CD4-positive, alpha-beta T cell treated with Interleukin-17A for 1 hour (primary cell): ENCODE data around the gene UBE2C.
A peak's percentile ranks its signal among the peaks of the same experiment; 100 is the strongest.
"Not testable (repeated sequence)": the region's sequence is repeated elsewhere in the genome, so short reads cannot be mapped to it uniquely, and the experiment has no call there.

ENCODE experiments used
- DNase-seq: peaks from one replicate; pipeline ENCODE4 v3.0.0-alpha.2; 2020

The UBE2C gene

DNA sequence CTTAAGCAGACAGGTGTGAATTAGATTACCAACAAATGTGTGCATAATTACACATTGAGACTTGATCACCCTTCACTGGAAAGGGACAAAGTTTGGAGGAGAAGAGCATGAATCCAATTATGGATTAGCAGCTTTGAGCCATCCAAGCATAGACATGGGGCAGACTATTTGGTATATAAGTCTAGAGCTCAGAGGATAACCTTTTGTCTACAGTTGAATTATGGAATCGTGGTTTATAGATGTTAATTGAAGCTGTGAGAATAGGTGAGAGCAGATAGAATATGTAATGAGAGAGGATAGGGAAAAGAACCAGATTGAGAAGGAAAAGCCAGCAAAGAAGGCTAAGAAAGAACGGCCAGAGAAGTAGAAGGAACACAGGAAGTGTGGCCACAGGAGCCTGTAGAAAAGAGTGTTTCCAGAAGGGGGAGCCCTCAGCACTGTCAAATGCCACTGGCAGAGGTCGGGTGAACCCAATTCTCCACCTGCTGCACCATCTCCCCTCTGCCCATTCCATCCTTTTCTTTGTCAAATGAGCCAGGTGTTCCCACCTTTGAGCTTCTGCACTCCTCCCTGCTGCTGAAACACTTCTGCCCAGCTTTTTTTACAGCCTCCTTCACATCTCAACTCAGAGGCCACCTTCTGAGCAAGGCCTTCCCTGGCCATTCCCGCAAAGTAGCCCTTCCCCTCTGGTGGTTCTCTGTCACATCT lies 13.4 kb upstream of the UBE2C start:
- peak; percentile 76 for DNase-seq

DNA sequence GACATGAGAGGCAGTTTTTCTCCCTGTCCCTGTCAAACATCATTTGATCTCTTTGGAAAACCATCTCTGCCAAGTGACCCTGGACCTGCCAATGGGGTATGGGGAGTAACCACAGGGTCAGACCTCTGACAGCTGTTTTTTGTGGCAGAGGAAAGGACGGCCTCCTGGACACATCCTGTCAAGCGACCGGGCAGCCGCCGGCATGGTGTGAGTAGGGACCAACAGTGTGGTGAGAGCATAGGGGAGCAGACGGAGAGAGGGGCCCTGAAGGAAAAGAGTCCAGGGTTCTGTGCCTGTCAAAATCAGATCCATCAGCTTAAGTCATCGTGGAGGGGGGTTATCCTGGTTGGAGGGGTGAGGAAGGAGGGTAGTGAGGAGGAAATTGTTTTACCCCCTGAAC lies 10.6 kb upstream of the UBE2C start:
- no peak for DNase-seq

DNA sequence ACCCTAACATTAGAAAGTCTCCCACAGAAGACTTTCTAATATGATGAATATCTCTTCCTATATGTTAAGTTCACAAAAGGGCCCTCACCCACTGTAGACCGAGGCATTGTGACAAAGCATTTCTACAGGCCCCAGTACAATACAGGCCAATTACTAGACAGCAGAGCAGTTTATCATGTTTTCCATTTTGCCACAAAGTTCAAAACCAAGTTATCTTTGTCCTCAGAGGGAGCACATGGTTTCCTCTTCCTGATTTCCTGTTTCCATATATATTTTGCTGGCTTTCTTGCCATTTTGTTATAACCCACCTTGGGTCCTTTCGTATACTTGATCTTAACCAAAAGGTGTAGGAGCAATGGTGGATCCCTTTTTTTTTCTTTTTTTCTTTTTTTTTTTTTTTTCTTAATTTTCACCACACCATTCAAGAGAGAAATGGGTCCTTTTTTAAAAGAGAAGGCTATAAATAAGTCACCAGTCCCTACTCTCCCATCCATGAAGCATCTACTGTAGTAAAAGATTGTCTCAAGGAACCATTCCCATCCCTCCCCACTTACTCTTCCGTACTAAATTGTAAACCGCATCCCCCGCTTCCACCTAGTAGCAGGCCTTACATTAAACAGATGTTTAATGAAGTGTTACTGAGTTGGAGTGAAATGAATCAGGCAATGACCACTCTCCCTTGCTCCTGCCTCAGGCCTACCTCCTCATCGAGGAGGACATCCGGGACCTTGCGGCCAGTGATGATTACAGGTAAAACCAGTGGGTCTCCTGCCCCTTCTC lies 2.1 kb upstream of the UBE2C start:
- DNase-seq, result no peak

DNA sequence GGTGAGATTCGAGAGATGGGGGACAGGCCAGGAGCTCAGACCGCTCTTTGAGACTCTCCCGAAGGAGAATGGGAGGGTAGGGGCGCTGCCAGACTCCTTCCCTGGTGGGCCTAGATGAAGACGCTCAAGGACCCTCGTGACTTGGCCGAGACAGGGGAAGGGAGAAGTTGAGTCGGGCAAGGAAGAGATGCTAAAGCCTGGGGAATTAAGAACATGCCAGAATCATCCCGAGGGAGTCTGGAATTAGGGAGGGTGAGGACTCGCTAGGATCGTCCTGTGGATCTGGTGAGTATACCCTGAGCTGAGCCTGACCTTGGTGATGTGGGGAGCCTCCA lies 529 bp downstream of the UBE2C start:
- DNase-seq, result no peak

DNA sequence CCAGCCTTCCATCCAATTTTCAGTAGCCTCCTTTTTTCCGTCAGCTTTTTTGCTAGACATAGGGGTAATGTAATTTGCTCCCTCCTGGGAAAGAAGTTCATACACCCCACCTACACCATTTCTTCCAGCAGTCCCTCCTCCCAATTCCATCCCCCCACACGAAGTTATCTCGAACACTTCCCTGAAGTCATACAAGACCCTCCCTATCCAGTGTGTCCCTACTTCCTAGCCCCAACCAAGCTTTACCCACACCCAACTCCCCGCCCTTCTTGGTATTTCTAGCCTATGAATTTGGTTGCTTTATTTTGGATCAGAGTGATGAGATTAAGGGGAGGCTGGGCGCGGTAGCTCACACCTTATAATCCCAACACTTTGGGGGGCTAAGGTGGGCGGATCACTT lies 1.0 kb downstream of the UBE2C start:
- no peak for DNase-seq

DNA sequence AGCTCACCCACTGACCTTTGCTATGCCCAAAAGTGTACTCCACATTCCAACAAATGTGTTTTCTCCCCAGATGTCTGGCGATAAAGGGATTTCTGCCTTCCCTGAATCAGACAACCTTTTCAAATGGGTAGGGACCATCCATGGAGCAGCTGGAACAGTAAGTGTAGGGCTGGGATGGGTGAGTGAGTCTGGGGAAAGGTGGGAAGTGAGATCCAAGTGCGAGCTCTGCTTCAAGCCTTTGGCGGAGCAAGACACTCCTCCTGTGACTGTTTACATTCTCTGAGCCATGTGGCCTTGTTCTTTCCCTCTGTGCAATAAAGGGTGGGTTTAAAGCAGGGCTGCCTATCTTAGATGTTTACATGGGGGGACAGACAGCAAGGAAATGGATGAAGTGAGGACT lies 1.9 kb downstream of the UBE2C start:
- no peak for DNase-seq

DNA sequence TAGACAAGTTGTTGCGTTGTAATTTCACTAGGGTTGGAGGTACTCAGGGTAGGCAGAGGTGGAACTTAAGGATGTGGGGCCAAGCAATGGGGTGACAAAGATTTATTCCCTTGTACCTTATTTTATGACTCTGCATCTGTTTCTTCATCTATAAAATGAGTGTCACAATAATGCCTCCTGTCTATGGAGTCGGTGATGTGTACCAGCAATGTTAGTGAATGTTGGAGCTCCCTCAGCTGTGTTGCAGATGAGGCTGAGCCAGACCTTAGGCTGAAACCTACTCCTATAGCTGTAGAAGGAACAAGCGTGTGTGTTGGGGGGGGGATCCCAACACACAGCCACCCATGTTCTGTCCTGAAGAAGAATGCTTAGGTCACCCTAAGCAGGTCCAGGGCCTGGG lies 4.5 kb downstream of the UBE2C start:
- DNase-seq, result no peak

DNA sequence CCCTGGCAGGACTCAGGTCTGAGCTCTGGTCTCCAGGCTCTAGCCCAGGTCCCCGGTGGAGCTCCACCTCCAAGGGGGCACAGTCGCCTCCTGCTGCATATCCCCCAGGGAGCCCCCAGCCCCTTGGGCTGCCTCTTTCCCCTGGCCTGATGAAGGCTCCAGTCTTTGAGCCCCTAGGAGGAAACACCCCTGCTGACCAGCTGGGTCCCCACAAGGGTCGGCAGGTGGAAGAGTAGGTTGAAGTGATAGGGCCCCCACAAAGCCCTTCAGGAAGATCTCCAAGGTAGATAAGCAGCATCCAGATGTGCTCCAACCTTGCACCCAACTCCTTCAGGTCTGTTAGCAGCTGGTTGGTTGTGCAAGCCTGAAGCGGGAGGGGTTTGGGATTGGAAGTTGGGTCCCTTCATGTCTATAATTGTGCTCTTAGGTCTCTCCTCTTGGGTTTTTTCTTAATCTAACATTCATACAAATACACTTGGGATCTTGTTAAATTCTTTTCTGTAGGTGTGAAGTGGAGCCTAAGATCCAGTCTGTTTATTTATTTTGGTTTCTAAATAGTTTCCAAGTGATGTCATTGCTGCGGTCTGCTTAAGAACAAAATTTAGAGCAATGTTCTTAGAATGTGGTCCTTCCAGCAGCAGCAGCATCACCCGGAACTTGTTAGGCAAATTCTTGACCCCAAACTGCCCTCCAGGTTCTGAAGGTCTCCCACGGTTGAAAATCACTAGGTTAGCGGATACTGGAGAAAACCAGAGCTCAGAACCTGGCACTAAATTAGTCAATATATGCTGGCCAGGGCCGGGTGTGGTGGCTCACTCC lies 5.1 kb downstream of the UBE2C start:
- no peak for DNase-seq

DNA sequence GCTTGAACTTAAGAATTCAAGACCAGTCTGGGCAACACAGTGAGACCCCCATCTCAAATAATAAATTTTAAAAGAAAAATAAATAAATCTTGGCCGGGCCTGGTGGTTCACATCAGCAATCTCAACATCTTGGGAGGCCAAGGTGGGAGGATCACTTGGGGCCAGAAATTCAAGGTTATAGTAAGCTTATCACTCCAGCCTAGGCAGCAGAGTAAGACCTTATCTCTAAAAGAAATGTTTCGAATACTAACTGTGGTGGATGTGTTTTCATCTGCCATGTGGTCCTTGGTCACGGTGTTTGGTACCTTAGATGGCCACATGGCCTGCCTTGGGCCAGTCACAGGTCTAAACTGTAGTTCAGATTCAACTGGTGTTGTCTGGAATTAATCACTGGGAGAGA lies 5.8 kb downstream of the UBE2C start:
- DNase-seq, result no peak

DNA sequence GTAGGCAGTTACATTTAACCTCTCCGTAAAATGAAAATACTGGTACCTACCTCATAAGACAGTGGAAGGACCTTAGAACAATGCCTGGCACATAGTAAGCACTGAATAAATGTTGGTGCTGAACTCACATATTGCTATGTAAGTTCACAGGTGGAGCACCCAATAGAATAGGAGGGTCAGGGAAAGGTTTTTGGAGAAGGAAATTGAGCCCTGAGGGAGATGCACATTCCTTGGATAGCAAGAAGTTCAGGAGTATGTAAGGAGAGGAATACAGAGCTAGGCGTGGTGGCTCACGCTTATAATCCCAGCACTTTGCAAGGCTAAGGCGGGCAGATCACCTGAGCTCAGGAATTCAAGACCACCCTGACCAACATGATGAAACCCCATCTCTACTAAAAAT lies 7.0 kb downstream of the UBE2C start:
- no peak for DNase-seq

DNA sequence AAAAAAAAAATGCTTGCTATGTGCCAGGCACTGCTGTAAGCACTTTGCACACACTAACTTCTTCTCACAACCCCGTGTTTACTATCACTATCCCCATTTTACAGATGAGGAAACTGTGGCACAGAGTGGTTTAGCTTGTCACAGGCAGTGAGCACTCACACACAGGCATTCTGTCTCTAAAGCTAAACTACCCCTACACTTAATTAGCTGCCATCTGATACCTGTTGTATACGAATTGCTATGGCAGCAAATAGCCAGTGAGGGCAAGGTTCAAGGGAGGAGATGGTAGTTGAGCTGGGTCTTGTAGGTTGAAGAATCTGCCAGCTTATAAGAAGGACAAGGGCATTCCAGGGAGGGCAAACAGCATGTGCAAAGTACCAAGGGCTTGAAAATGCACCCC lies 9.5 kb downstream of the UBE2C start:
- DNase-seq, result no peak

DNA sequence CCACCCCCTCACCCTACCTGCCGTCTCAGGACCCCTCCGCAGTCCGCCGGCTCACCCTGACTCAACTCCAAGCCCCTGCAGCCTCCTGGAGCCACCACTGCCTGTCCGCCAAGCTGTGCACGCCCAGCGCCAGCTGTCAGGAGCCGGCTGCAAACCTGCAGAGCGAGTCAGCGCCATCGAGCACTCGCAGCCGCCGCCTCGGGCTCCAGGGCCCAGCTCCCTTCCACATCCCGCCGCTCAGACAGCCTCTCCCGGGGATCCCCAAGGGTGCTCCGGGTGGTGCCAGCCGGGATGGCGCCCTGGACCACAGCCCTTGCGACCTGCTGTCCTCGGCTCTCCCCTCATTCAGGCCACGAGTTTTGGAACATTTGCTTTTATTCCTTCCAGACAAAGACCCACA lies 10.4 kb downstream of the UBE2C start:
- no peak for DNase-seq

DNA sequence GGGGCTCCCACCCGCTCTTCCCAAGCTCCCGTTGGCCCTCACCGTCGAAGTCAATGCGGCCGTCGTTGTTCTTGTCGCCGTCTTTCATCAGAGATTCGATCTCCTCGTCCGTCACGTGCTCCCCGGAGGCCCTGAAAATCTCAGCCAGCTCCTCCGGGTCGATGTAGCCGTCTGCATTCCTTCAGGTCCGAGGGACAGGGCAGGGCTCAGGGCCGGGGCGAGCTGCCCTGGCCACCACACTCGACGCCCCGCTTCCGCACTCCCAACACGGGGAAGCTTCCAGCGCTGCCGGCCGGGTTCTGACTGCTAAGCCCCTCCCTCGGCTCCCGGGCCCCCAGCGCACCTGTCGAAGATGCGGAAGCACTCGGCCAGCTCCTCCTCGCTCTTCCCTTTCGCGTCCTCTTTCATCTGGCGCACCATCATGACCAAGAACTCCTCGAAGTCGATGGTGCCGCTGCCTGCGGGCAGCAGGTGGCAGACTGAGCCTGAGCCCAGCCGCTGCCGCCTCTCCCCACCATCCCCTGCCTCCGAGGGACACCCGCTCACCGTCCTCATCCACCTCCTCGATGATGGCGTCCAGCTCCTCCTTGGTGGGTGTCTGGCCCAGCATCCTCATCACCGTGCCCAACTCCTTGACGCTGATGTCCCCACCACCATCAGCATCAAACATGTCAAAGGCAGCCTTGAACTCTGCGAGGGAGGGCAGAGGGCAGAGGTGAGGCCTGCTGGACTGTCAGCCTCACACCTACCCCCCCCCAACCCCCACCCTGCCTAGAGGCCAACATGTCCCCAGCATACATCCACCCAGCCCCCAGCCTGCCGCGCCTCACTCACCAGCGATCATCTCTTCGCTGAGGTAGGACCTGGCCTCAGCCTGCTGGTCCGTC lies 11.7 kb downstream of the UBE2C start:
- DNase-seq, result peak; percentile 60

DNA sequence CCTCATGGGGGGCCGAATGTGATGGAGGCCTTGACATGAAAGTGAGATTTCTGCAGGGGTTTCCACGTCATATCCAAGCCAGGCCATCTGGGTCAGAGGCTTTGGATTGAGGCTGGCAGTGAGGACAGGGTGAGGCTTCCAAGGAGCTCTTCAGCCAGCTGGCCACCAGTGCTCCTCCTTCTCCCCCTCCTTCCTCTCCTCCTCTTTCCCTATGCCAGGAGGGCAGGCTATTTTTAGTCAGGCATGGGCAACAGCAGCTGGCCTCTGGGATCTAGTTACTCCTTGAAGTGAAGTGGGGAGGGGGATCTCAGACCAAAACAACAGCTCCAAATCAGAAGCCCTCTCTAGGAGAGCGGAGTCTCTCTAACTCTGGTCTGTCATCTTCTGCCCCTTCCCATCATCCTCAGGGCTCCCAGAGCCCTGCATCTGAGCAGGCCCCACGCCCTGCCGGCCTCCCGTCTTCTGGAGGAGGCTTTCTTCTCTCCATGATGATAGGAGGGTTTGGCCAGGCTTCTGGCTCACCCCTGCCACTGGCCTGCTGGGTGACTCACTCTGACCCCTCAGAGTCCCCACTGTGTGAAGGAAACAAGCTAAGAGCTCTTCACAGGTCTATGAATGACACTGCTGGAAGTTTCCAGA lies 14.1 kb downstream of the UBE2C start:
- DNase-seq, result no peak

DNA sequence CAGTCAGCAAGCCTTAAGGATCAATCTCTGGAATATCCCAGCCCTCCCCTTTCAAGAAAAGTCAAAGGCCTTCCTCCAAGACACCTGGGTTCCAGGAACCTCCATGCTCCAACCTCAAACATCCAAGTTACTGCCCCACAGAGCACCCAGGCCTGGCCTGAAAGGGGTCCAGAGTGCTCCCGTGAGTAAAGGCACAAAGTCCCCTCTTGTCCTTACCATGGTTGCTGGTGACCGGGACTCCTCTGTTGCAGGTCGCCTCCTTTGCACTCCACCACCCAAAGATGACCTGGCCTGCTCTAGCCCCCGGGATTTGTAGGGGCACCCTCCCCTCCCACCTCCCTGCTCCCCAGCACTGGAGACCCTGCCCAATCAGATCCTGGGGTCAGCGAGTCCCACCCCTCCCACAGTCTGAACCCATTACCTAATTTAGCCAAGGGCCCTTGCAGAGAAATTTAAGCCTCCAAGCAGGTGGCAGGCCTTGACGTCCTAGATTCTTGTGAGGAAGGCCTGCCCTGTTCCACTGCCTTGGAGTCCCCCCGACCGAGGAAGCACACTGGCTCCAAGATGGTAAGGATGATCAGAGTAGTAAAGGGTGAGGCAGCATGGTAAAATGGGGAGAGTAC lies 14.7 kb downstream of the UBE2C start, which contains the start of gene TNNC2:
TSS of gene TNNC2 (minus strand) at position 283 of the 623 bp plus-strand sequence. CDS start at position 219, 64 bp downstream.
- DNase-seq, result no peak

DNA sequence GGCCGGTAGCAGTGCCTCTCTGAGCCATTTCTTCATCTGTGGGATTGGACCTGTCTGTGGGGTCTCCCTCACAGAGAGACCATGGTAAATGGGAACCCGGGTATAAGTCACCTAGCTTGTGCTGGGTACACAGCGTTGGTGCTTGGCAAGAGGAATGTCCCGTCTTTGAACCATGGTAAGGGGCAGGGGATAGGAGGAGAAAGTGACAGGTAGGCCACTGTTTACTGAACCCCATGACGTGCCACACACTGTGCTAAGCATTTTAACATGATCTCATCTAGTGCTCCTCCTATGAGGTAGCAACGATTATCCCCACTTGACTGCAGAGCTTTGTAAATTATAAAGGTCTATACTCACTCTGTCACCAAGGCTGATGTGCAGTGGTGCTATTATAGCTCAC lies 15.3 kb downstream of the UBE2C start:
- DNase-seq, result no peak

DNA sequence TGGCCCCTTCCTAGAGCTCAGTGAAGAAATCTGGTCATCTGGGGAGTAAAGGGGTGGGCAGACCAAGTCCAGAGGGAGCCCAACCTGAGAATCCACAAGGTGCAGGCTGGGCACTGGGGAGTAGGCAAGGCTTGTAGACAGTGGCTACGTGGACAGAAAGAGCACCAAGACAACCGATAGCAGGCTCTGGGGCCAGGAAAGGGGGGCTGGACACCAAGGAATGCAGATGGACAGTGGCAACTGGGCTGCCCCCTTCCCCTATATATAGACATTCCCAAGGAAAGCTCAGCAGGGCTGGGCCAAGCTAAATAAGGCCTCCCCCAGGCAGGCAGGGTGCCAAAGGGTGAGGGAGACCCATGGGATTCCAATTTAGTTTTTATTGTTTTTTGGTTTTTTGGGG lies 16.1 kb downstream of the UBE2C start:
- DNase-seq, result no peak

DNA sequence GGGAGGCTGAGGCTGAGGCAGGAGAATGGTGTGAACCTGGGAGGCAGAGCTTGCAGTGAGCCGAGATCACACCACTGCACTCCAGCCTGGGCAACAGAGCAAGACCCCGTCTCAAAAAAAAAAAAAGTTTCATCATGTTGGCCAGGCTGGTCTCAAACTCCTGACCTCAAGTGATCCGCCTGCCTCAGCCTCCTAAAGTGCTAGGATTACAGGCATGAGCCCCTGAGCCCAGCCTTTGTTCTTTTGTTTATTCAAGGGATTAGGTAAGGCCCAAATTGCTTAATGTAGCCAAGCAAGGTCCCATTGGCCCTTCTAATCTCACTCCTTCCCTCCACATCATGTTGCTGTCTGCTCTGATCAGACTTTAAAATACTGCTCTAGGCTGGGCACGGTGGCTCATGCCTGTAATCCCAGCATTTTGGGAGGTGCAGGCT lies 17.2 kb downstream of the UBE2C start:
- DNase-seq, result not testable (repeated sequence)

DNA sequence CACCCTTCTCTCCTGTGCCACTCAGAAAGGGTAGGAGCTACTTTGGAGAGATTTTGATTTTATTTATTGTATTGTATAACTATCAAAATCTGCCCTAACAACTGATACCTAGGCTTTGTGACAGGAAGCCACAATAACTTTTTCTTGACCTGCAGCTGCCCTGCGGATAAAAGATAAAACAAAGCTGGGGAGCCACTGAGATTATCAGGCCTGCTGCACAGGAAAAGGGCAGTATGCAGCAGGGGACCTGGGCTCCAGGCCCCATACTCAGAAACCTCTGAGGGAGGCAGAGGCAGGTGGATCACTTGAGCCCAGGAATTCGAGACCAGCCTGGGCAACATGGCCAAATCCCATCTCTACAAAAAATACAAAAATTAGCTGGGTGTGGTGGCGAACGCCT lies 20.2 kb downstream of the UBE2C start:
- DNase-seq, result no peak

DNA sequence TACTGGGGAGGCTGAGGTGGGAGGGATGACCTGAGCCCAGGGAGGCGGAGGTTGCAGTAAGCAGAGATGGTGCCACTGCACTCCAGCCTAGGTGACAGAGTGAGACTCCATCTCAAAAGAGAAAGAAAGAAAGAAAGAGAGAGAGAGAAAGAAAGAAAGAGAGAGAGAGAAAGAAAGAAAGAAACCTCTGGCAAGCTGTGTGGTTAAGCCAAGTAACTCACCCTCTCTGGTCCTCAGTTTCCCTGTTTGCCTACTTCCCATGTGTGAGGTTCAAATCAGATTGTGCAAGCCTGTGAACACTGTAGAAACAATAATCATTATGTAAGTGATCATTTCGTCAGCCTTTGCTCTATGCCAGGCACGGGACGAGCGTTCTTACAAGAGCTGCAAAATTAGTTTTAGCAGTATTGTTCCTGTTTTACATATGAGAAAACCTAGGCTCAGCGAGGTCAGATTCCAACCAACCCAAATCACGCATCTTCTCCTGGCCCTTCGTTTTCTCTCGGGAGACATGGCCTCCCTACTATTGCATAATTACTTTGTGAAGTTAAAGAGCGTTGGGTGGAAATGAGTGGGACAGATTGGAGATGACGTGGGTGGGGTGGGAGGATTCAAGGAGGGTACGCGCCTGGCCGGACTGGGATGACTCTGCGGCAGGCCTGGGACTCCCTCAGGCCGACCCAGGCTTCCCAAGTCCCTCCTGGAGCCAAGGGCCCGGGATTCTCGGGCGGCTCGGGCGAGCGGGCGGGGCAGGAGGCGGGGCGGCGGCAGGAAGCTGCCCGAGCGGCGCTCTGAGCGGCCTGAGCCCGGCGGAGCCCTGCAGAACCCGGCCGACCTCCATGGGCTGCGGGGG lies 20.8 kb downstream of the UBE2C start, which contains the start of gene SNX21:
TSS of gene SNX21 (plus strand) at position 770 of the 853 bp plus-strand sequence. CDS start 121 bp downstream, outside the sequence.
- DNase-seq, result no peak
